Ovary (tissue), 3 donors: ENCODE results near the gene ANKLE2.

Experiments used
- EP300 ChIP-seq: sonication (generic); formaldehyde crosslinking; IDR thresholded peaks from one replicate; pipeline ENCODE4 v1.6.1; 2017; ENCODE audit warnings: antibody characterized with exemption
- POLR2A ChIP-seq: fragments of 450-650 bp; IDR thresholded peaks from one replicate; pipeline ENCODE4 v1.6.1; 2017; ENCODE audit warnings: antibody characterized with exemption, mild to moderate bottlenecking, moderate library complexity
- TF ChIP-seq, protein P1 (sequence below), 3 donors: fragments of 450-650 bp in 2 of 3; fragments of 200-600 bp in 1 of 3; IDR thresholded peaks; one replicate each; pipeline versions ENCODE4 v1.5.1 to v1.8.0; 2016 to 2022; ENCODE audit warnings: antibody characterized with exemption in 3 of 3, mild to moderate bottlenecking in 1 of 3
- donor health status: DM: no; HTN: no; CAD: no.

DNA sequence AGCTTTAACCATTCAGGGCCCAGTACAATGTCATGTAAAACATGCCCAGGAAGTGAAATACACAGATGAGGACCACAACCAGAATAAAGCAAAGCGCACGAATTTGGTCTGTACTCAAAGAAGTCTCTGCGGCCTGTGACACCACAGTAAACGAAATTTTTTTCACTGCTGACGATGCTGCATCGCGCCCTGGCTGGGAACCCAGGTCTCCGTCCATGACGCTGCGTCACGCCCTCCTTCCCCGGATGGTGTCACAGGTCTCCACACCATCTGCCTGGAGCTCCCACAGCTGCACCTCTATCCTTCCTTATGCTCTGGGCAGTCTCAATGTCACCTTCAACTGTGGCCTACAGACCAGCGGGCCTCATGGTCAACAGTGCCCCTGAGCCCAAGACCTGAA, 17.8 kb downstream of the ANKLE2 start:
- TF ChIP-seq EP300 (no peak), POLR2A (no peak)
- TF ChIP-seq, protein P1, sequence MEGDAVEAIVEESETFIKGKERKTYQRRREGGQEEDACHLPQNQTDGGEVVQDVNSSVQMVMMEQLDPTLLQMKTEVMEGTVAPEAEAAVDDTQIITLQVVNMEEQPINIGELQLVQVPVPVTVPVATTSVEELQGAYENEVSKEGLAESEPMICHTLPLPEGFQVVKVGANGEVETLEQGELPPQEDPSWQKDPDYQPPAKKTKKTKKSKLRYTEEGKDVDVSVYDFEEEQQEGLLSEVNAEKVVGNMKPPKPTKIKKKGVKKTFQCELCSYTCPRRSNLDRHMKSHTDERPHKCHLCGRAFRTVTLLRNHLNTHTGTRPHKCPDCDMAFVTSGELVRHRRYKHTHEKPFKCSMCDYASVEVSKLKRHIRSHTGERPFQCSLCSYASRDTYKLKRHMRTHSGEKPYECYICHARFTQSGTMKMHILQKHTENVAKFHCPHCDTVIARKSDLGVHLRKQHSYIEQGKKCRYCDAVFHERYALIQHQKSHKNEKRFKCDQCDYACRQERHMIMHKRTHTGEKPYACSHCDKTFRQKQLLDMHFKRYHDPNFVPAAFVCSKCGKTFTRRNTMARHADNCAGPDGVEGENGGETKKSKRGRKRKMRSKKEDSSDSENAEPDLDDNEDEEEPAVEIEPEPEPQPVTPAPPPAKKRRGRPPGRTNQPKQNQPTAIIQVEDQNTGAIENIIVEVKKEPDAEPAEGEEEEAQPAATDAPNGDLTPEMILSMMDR (IDR thresholded peaks at IDR 0.05) = no peak
